ENCODE measurements around the gene RGS7. TPM values are rescaled to one million over a fixed set of nuclear protein-coding genes. Genes with fewer than 3 reads are reported as not detected.
A peak's percentile ranks its signal among the peaks of the same experiment; 100 is the strongest.

Gene RGS7
- total and polyA plus RNA-seq, 2 experiments from 2014 or later = 0.22 to 0.73 TPM

DNA sequence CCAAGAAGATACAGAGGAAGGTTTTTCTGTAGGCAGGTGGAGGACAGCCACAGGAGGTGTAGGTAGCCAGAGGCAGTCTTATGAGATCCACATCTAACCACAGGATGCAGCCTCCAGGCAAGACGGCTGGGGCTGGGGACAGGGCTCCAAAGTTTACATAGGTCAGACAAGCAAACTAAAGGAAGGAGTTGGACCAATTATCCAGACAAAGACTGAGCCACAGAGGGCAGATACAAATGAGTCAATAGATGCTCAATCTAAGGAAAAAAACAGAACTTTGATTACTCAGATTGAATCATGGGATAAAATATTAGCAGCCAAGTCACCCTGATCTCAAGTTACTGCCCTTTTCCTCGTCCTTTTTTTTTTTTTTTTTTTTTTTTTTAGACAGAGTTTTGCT lies 91.6 kb downstream of the RGS7 start:
- no peak overlapping the region for H2AFZ ChIP-seq
- no peaks in the 10 kb centered on the region for H3K4me1 ChIP-seq (ENCODE audit: insufficient read depth)
- H3K4me2 ChIP-seq = no peak overlapping the region
- H3K9me3 ChIP-seq (ENCODE audit: low read depth) = no peaks in the 10 kb centered on the region
- 83% methylated on average over 2 of the region's 2 CpGs for WGBS (ENCODE audit: low lambda C conversion rate, missing lambda C conversion rate)
- H3K79me2 ChIP-seq = no peaks in the 10 kb centered on the region
- DNase-seq (ENCODE audit: low spot score) = no peak
- no peak overlapping the region for H3K27ac ChIP-seq
- H3K36me3 ChIP-seq (replicated peaks; ENCODE audit: insufficient read depth, low read depth) = no peaks in the 10 kb centered on the region
- no peaks in the 10 kb centered on the region for H3K27me3 ChIP-seq
- TF ChIP-seq EZH2 (IDR thresholded peaks at IDR 0.05; ENCODE audit: borderline replicate concordance) (no peak), EZH2phosphoT487 (IDR thresholded peaks at IDR 0.05; ENCODE audit: low read depth, severe bottlenecking, unreplicated experiment) (no peak)
- TF ChIP-seq, protein P1, sequence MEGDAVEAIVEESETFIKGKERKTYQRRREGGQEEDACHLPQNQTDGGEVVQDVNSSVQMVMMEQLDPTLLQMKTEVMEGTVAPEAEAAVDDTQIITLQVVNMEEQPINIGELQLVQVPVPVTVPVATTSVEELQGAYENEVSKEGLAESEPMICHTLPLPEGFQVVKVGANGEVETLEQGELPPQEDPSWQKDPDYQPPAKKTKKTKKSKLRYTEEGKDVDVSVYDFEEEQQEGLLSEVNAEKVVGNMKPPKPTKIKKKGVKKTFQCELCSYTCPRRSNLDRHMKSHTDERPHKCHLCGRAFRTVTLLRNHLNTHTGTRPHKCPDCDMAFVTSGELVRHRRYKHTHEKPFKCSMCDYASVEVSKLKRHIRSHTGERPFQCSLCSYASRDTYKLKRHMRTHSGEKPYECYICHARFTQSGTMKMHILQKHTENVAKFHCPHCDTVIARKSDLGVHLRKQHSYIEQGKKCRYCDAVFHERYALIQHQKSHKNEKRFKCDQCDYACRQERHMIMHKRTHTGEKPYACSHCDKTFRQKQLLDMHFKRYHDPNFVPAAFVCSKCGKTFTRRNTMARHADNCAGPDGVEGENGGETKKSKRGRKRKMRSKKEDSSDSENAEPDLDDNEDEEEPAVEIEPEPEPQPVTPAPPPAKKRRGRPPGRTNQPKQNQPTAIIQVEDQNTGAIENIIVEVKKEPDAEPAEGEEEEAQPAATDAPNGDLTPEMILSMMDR (IDR thresholded peaks at IDR 0.05; ENCODE audit: poor library complexity) = no peak
- H3K4me3 ChIP-seq = no peak overlapping the region
- H4K20me1 ChIP-seq (ENCODE audit: insufficient read depth, poor library complexity, severe bottlenecking) = no peaks in the 10 kb centered on the region
- no peaks in the 10 kb centered on the region for H3K9me2 ChIP-seq (replicated peaks; ENCODE audit: insufficient read depth)

DNA sequence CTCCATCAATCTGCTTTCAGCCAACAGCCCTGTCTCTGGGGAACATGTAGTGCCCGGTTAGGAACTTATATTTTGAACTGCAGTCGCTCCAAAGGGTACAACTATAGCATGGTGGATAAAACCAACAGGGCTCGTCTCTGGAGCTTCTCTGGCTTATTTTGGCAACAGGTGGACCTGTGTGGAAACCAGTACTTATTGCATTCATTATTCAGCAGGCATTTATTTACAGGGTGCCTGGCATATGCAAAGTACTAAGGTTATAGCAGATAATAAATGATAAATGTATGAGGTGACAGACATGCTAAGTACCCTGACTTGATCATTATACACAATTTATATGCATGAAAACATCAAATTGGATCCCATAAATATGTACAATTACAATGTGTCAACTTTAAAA lies 93.7 kb downstream of the RGS7 start:
- H3K9me2 ChIP-seq (replicated peaks; ENCODE audit: insufficient read depth) = no peaks in the 10 kb centered on the region
- no peak overlapping the region for H2AFZ ChIP-seq
- H3K4me1 ChIP-seq (ENCODE audit: insufficient read depth) = no peaks in the 10 kb centered on the region
- no peaks in the 10 kb centered on the region for H4K20me1 ChIP-seq (ENCODE audit: insufficient read depth, poor library complexity, severe bottlenecking)
- no peak overlapping the region for H3K4me3 ChIP-seq
- whole genome bisulfite sequencing (ENCODE audit: low lambda C conversion rate, missing lambda C conversion rate) = 71% methylated on average over 3 of the region's 3 CpGs
- TF ChIP-seq, protein P1 (IDR thresholded peaks at IDR 0.05; ENCODE audit: poor library complexity) = no peak
- TF ChIP-seq EZH2 (IDR thresholded peaks at IDR 0.05; ENCODE audit: borderline replicate concordance) = no peak
- no peak for DNase-seq (ENCODE audit: low spot score)
- H3K27me3 ChIP-seq = no peaks in the 10 kb centered on the region
- no peaks in the 10 kb centered on the region for H3K79me2 ChIP-seq
- H3K36me3 ChIP-seq (replicated peaks; ENCODE audit: insufficient read depth, low read depth) = no peaks in the 10 kb centered on the region
- no peak overlapping the region for H3K27ac ChIP-seq
- no peaks in the 10 kb centered on the region for H3K9me3 ChIP-seq (ENCODE audit: low read depth)
- no peak overlapping the region for H3K4me2 ChIP-seq

DNA sequence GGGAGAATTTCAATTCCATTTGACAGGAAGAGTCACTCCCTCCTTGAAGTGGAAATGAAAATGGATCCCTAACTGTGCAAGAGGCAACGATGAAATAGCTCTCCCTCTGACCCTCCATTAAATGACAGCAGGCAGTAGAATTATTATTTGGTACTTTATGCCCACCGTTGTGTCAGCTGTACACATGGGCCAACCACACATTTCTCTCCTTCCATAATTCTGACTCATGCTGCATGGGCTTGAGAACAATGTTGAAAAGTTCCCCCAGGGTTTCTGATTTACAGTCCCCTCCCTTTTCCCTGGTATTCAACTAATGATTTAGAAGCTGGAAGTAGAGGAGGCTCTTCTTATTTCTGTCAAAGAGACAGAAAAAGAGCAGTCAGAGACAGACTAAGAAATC lies 103.5 kb downstream of the RGS7 start:
- no peak overlapping the region for H3K27ac ChIP-seq
- H3K36me3 ChIP-seq (replicated peaks; ENCODE audit: insufficient read depth, low read depth) = no peaks in the 10 kb centered on the region
- DNase-seq (ENCODE audit: low spot score) = no peak
- TF ChIP-seq EZH2phosphoT487 (IDR thresholded peaks at IDR 0.05; ENCODE audit: low read depth, severe bottlenecking, unreplicated experiment) (no peak), EZH2 (IDR thresholded peaks at IDR 0.05; ENCODE audit: borderline replicate concordance) (no peak)
- TF ChIP-seq, protein P1 (IDR thresholded peaks at IDR 0.05; ENCODE audit: poor library complexity) = no peak
- H3K79me2 ChIP-seq = no peaks in the 10 kb centered on the region
- H3K4me2 ChIP-seq = no peak overlapping the region
- no peaks in the 10 kb centered on the region for H3K9me3 ChIP-seq (ENCODE audit: low read depth)
- no peaks in the 10 kb centered on the region for H3K4me1 ChIP-seq (ENCODE audit: insufficient read depth)
- H4K20me1 ChIP-seq (ENCODE audit: insufficient read depth, poor library complexity, severe bottlenecking) = no peaks in the 10 kb centered on the region
- no peak overlapping the region for H2AFZ ChIP-seq
- H3K4me3 ChIP-seq = no peak overlapping the region
- H3K27me3 ChIP-seq = no peaks in the 10 kb centered on the region
- WGBS (ENCODE audit: low lambda C conversion rate, missing lambda C conversion rate) = 71% methylated on average over 2 of the region's 2 CpGs
- no peaks in the 10 kb centered on the region for H3K9me2 ChIP-seq (replicated peaks; ENCODE audit: insufficient read depth)

DNA sequence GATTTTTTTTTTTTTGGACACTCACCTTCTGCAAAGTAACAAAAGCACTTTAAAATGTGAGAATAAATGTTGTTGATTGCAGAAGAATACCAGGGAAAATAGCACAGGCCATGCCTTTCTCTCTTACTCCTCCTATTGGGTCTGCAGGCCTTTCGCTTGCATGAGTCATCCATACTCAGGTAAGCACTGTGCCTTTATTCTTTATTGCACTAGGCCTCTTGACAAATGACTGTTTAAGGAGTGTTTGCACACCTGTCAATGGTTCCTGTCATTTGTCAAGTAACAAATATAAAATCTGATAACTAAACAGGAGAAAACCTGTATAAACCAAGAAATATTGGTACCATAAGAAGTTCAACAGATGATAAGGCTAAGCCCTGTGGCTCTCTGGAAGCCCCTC lies 106.5 kb downstream of the RGS7 start:
- Histone ChIP-seq H3K27ac (no peak overlapping the region), H3K36me3 (replicated peaks; ENCODE audit: insufficient read depth, low read depth) (no peaks in the 10 kb centered on the region), H3K27me3 (no peaks in the 10 kb centered on the region), H3K79me2 (no peaks in the 10 kb centered on the region), H3K9me3 (ENCODE audit: low read depth) (no peaks in the 10 kb centered on the region), H3K4me2 (no peak overlapping the region), H4K20me1 (ENCODE audit: insufficient read depth, poor library complexity, severe bottlenecking) (no peaks in the 10 kb centered on the region), H2AFZ (no peak overlapping the region), H3K4me3 (no peak overlapping the region), H3K4me1 (ENCODE audit: insufficient read depth) (no peaks in the 10 kb centered on the region), H3K9me2 (replicated peaks; ENCODE audit: insufficient read depth) (no peaks in the 10 kb centered on the region)
- no peak for TF ChIP-seq EZH2phosphoT487 (IDR thresholded peaks at IDR 0.05; ENCODE audit: low read depth, severe bottlenecking, unreplicated experiment)
- TF ChIP-seq, protein P1 (IDR thresholded peaks at IDR 0.05; ENCODE audit: poor library complexity) = no peak
- no peak for TF ChIP-seq EZH2 (IDR thresholded peaks at IDR 0.05; ENCODE audit: borderline replicate concordance)
- DNase-seq (ENCODE audit: low spot score) = peak; percentile 63
- WGBS (ENCODE audit: low lambda C conversion rate, missing lambda C conversion rate) = 36% methylated on average over 1 of the region's 1 CpG

Data from hepatocyte (in vitro differentiated cells).